CD4-positive, alpha-beta T cell (primary cell): ENCODE results near the gene KCNK4. TPM values are rescaled to one million over a fixed set of nuclear protein-coding genes. Genes with fewer than 3 reads are reported as not detected.

Experiments used
- ATAC-seq: fragments of 200-7000 bp; cut with Tn5 transposase; one replicate; pipeline ENCODE4 v1.10.0; 2022; ENCODE audit warnings: mild to moderate bottlenecking; ENCODE audit not compliant: poor library complexity
- CTCF ChIA-PET: fragments of 350-600 bp; sonication (Branson Sonifier 250); formaldehyde crosslinking; loops from one replicate; lab custom pipeline; 2021; ENCODE audit warnings: antibody characterized with exemption, inconsistent platforms; lab: Charles Lee
- POLR2A ChIA-PET: fragments of 350-600 bp; sonication (Branson Sonifier 250); formaldehyde crosslinking; loops from one replicate; lab custom pipeline; 2021; ENCODE audit warnings: antibody characterized with exemption, inconsistent platforms; lab: Charles Lee
- DNase-seq, 14 experiments: peaks; one replicate each; pipeline ENCODE4 v3.0.0-alpha.2; 2013 to 2020; ENCODE audit warnings: mixed read lengths in 2 of 14
- H3K27ac ChIP-seq, 2 donors: one replicate each; pipeline versions ENCODE4 v1.5.1 to v1.7.0; 2013; ENCODE audit warnings: low read length in 2 of 2, low read depth in 1 of 2, mild to moderate bottlenecking in 1 of 2
- H3K27me3 ChIP-seq, 2 experiments: 1 replicate in 1 of 2; 2 replicates in 1 of 2; pipeline versions ENCODE4 v1.6.1 to v1.7.0; 2013; ENCODE audit warnings: low read length in 2 of 2, control low read depth in 1 of 2, mild to moderate bottlenecking in 1 of 2, moderate library complexity in 1 of 2; ENCODE audit not compliant: insufficient read depth in 2 of 2, control insufficient read depth in 1 of 2
- H3K36me3 ChIP-seq: one replicate; pipeline ENCODE4 v1.6.1; 2013; ENCODE audit warnings: low read length, control low read depth; ENCODE audit not compliant: insufficient read depth
- H3K4me1 ChIP-seq: one replicate; pipeline ENCODE4 v1.6.1; 2013; ENCODE audit warnings: low read length, control low read depth; ENCODE audit not compliant: insufficient read depth
- H3K4me3 ChIP-seq: one replicate; pipeline ENCODE4 v1.5.1; 2013; ENCODE audit warnings: mild to moderate bottlenecking, low read length, moderate library complexity
- H3K9me3 ChIP-seq, 2 experiments: 1 replicate in 1 of 2; 2 replicates in 1 of 2; pipeline versions ENCODE4 v1.6.1 to v1.7.0; 2013; ENCODE audit warnings: low read length in 2 of 2, mild to moderate bottlenecking in 2 of 2, control low read depth in 1 of 2, moderate library complexity in 1 of 2; ENCODE audit not compliant: control insufficient read depth in 1 of 2, insufficient read depth in 1 of 2
- H3K27ac Mint-ChIP-seq: one replicate; pipeline ENCODE4 v1.8.0; 2020; ENCODE audit warnings: mixed read lengths
- H3K27me3 Mint-ChIP-seq: one replicate; pipeline ENCODE4 v1.8.0; 2021; ENCODE audit warnings: mixed read lengths
- H3K36me3 Mint-ChIP-seq: one replicate; pipeline ENCODE4 v1.8.0; 2021; ENCODE audit warnings: low read depth, mixed read lengths
- H3K4me1 Mint-ChIP-seq: one replicate; pipeline ENCODE4 v1.8.0; 2021; ENCODE audit warnings: low read depth, mixed read lengths
- H3K4me3 Mint-ChIP-seq: one replicate; pipeline ENCODE4 v1.8.0; 2020; ENCODE audit warnings: mild to moderate bottlenecking, mixed read lengths
- H3K9me3 Mint-ChIP-seq: one replicate; pipeline ENCODE4 v1.8.0; 2020; ENCODE audit warnings: mixed read lengths
- CTCF ChIP-seq: fragments of 200-600 bp; IDR thresholded peaks from one replicate; pipeline ENCODE4 v1.8.0; 2022; ENCODE audit warnings: antibody characterized with exemption, mild to moderate bottlenecking
- intact Hi-C, 2 experiments: fragments of 100-400 bp; cut with DNase I in 1 of 2; cut with micrococcal nuclease in 1 of 2; formaldehyde crosslinking; loops; one replicate each; pipeline versions ENCODE4 v1.15.1 to v1.9.0; 2023 to 2025; cut with DNase I, micrococcal nuclease
- total RNA-seq, 174 experiments: library from RNA in 2 of 174; stranded (reverse) in 2 of 174; gene quantifications; one replicate each; pipeline ENCODE4 v1.2.3 and lab custom pipeline; 2021 to 2026

Gene KCNK4
- total RNA-seq, 2 experiments from 2014 or later: 0.14 TPM; not detected in 1

GRCh38 chr11:64258946-64259532 lies 32.1 kb upstream of the KCNK4 start:
- CTCF ChIA-PET: interaction anchor here (1.0 kb wide), 1 partner anchor 55 kb away, joined by 3 read pairs; no protein-coding TSS in a partner anchor
- TF ChIP-seq CTCF: no peak

GRCh38 chr11:64259533-64260067 lies 31.5 kb upstream of the KCNK4 start:
- DNase-seq: peak in 1 of 14 experiments; percentile 40
- intact Hi-C loops: loop anchor here in 1 of 2 experiments (10.0 kb wide), 1 partner anchor 395 kb away; no protein-coding TSS in a partner anchor
- H3K27ac ChIP-seq: no peak overlapping the region
- no peak for ATAC-seq
- Mint-ChIP-seq H3K9me3 (no peaks in the 10 kb centered on the region), H3K4me1 (no peaks in the 10 kb centered on the region), H3K27me3 (no peaks in the 10 kb centered on the region), H3K4me3 (no peak overlapping the region), H3K27ac (no peak overlapping the region), H3K36me3 (peaks cover 13% of the 10 kb centered on the region)
- H3K9me3 ChIP-seq: no peaks in the 10 kb centered on the region
- H3K36me3 ChIP-seq: peaks cover 24% of the 10 kb centered on the region
- no peaks in the 10 kb centered on the region for H3K27me3 ChIP-seq
- H3K4me1 ChIP-seq: peaks cover 7% of the 10 kb centered on the region
- ChIA-PET CTCF (no interaction called here), POLR2A (no interaction called here)
- TF ChIP-seq CTCF: no peak
- H3K4me3 ChIP-seq: no peak overlapping the region

More at GRCh38 chr11:64258946-64259532, 32.1 kb upstream of the KCNK4 start:
- H3K4me1 ChIP-seq: peaks cover 7% of the 10 kb centered on the region
- Mint-ChIP-seq H3K4me1 (no peaks in the 10 kb centered on the region), H3K9me3 (no peaks in the 10 kb centered on the region), H3K36me3 (peaks cover 13% of the 10 kb centered on the region), H3K4me3 (no peak overlapping the region), H3K27ac (no peak overlapping the region), H3K27me3 (no peaks in the 10 kb centered on the region)
- no peak overlapping the region for H3K27ac ChIP-seq
- DNase-seq (no peak), ATAC-seq (no peak)
- intact Hi-C loops: loop anchor here in 1 of 2 experiments (10.0 kb wide), 1 partner anchor 396 kb away; no protein-coding TSS in a partner anchor
- H3K36me3 ChIP-seq: peaks cover 24% of the 10 kb centered on the region
- no peak overlapping the region for H3K4me3 ChIP-seq
- POLR2A ChIA-PET: no interaction called here
- H3K27me3 ChIP-seq: no peaks in the 10 kb centered on the region
- no peaks in the 10 kb centered on the region for H3K9me3 ChIP-seq

- H3K36me3 Mint-ChIP-seq: peaks cover 13% of the 10 kb centered on the region
- no peak overlapping the region for H3K4me3 ChIP-seq
- TF ChIP-seq CTCF: no peak
- H3K9me3 Mint-ChIP-seq: no peaks in the 10 kb centered on the region
- H3K27ac Mint-ChIP-seq: no peak overlapping the region
- no peaks in the 10 kb centered on the region for H3K4me1 Mint-ChIP-seq
- DNase-seq (no peak), ATAC-seq (no peak)
- H3K9me3 ChIP-seq: no peaks in the 10 kb centered on the region
- intact Hi-C loops: no loop called here
- H3K4me1 ChIP-seq: peaks cover 7% of the 10 kb centered on the region
- H3K27me3 Mint-ChIP-seq: no peaks in the 10 kb centered on the region
- ChIA-PET POLR2A (no interaction called here), CTCF (no interaction called here)
- H3K27me3 ChIP-seq: no peaks in the 10 kb centered on the region
- peaks cover 24% of the 10 kb centered on the region for H3K36me3 ChIP-seq
- no peak overlapping the region for H3K27ac ChIP-seq
- H3K4me3 Mint-ChIP-seq: no peak overlapping the region
Observed at GRCh38 chr11:64260147-64260708, 30.9 kb upstream of the KCNK4 start.
